CD4-positive, alpha-beta memory T cell (primary cell): ENCODE measurements around the gene HPD. TPM values are rescaled to one million over a fixed set of nuclear protein-coding genes. Genes with fewer than 3 reads are reported as not detected.

Experiments
- polyA plus RNA-seq, 2 donors: library from polyadenylated mRNA; unstranded; fragments of 300-500 nt; fragmentation: Illumina TruSeq; gene quantifications; one replicate each; pipeline ENCODE4 v1.2.3, GENCODE V29; 2021
- total RNA-seq, 2 experiments: library from RNA; stranded (reverse); gene quantifications; one replicate each; pipeline ENCODE4 v1.2.3, GENCODE V29; 2021

HPD gene
- total and polyA plus RNA-seq, 4 experiments from 2014 or later: not detected

Other genes with a start within 250 kb of the HPD start
- gene ORAI1, start 232.3 kb downstream of the HPD start, total RNA-seq: 10 to 100 TPM; 48.8 to 51.7 TPM
- 100 to 1,000 TPM; 186 to 235 TPM for gene ORAI1, start 232.3 kb downstream of the HPD start, polyA plus RNA-seq
- 10 to 100 TPM; 14.1 to 17.3 TPM for gene MORN3, start 189.2 kb downstream of the HPD start, total RNA-seq
- gene MORN3, start 189.2 kb downstream of the HPD start, polyA plus RNA-seq: 1 to 10 TPM; 6.3 to 6.7 TPM
- 10 to 100 TPM; 11.3 to 12.8 TPM for gene TMEM120B, start 146.1 kb downstream of the HPD start, total RNA-seq
- 1 to 10 TPM; 3.3 to 3.5 TPM for gene TMEM120B, start 146.1 kb downstream of the HPD start, polyA plus RNA-seq
- gene RHOF, start 65.2 kb downstream of the HPD start, total RNA-seq: 100 to 1,000 TPM; 137 to 138 TPM
- gene RHOF, start 65.2 kb downstream of the HPD start, polyA plus RNA-seq: 100 to 1,000 TPM in 1 of 2 donors, 10 to 100 TPM in 1; 72.6 to 106 TPM
- 10 to 100 TPM; 67.1 to 69.3 TPM for gene SETD1B, start 54.9 kb downstream of the HPD start, total RNA-seq
- gene SETD1B, start 54.9 kb downstream of the HPD start, polyA plus RNA-seq: 1 to 10 TPM in 1 of 2 donors, under 1 TPM in 1; 0.13 to 3.3 TPM
- gene PSMD9, start 29.9 kb upstream of the HPD start, total RNA-seq: 10 to 100 TPM; 41.4 to 42.7 TPM
- 100 to 1,000 TPM in 1 of 2 donors, 10 to 100 TPM in 1; 93.2 to 111 TPM for gene PSMD9, start 29.9 kb upstream of the HPD start, polyA plus RNA-seq
- gene CFAP251, start 59.7 kb upstream of the HPD start, total RNA-seq: under 1 TPM; 0.23 to 0.44 TPM
- gene CFAP251, start 59.7 kb upstream of the HPD start, polyA plus RNA-seq: under 1 TPM in 1 of 2 donors, not detected in 1; 0.21 TPM
- gene BCL7A, start 163.0 kb upstream of the HPD start, total RNA-seq: 1 to 10 TPM; 3.0 to 3.7 TPM
- gene BCL7A, start 163.0 kb upstream of the HPD start, polyA plus RNA-seq: 1 to 10 TPM; 1.5 to 2.5 TPM
- 10 to 100 TPM; 79.5 to 88.1 TPM for gene MLXIP, start 219.9 kb upstream of the HPD start, total RNA-seq
- gene MLXIP, start 219.9 kb upstream of the HPD start, polyA plus RNA-seq: 10 to 100 TPM in 1 of 2 donors, 1 to 10 TPM in 1; 2.7 to 23.8 TPM